WERI-Rb-1 (cell line): ENCODE results near the gene PIK3R3.

ENCODE experiments used
- DNase-seq: peaks from one replicate; pipeline ENCODE4 v3.0.0-alpha.2; 2020
- H3K27ac ChIP-seq: fragments of 250-450 bp; sonication (Bioruptor Pico); 2 replicates; pipeline ENCODE4 v1.5.1; 2020; ENCODE audit warnings: mild to moderate bottlenecking, moderate library complexity
- H3K27me3 ChIP-seq: fragments of 250-450 bp; sonication (Bioruptor Pico); 2 replicates; pipeline ENCODE4 v1.5.1; 2021; ENCODE audit warnings: mild to moderate bottlenecking, low read depth, moderate library complexity; ENCODE audit not compliant: insufficient read depth, severe bottlenecking
- H3K36me3 ChIP-seq: fragments of 250-450 bp; sonication (Bioruptor Pico); 2 replicates; pipeline ENCODE4 v1.5.1; 2020; ENCODE audit warnings: mild to moderate bottlenecking, moderate library complexity
- H3K4me3 ChIP-seq: 2 replicates; pipeline ENCODE4 v1.5.1; 2011; ENCODE audit warnings: low read depth, mild to moderate bottlenecking, control low read depth, low read length
- H3K9me3 ChIP-seq: fragments of 250-450 bp; sonication (Bioruptor Pico); 2 replicates; pipeline ENCODE4 v1.5.1; 2021; ENCODE audit warnings: mild to moderate bottlenecking, moderate library complexity; ENCODE audit not compliant: severe bottlenecking
- TF ChIP-seq, protein P1 (sequence below): IDR thresholded peaks from 2 replicates; pipeline ENCODE4 v1.5.1; 2011; ENCODE audit warnings: low read depth, mild to moderate bottlenecking, control low read depth, inconsistent platforms, low read length

Gene PIK3R3

DNA sequence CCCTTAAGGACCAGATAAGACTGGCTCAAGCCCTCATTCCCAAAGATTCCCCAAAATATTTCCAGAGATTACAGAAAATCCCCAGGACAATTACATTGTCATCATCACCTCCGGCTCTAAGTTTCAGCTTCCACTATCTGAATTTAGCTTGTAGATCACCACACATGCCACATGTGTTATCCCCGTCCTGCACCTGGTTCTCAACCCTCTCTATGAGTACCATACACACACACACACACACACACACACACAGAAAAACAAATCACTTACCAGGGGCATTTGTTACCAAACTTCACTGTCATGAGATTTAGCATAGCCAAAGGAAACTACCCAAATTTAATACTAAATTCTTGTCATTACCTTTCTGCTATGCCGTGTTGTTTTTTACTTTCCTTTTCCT, 27.1 kb upstream of the PIK3R3 start:
- H3K4me3 ChIP-seq: no peak overlapping the region
- H3K27me3 ChIP-seq: no peaks in the 10 kb centered on the region
- H3K9me3 ChIP-seq: no peaks in the 10 kb centered on the region
- H3K27ac ChIP-seq: no peak overlapping the region
- TF ChIP-seq, protein P1, sequence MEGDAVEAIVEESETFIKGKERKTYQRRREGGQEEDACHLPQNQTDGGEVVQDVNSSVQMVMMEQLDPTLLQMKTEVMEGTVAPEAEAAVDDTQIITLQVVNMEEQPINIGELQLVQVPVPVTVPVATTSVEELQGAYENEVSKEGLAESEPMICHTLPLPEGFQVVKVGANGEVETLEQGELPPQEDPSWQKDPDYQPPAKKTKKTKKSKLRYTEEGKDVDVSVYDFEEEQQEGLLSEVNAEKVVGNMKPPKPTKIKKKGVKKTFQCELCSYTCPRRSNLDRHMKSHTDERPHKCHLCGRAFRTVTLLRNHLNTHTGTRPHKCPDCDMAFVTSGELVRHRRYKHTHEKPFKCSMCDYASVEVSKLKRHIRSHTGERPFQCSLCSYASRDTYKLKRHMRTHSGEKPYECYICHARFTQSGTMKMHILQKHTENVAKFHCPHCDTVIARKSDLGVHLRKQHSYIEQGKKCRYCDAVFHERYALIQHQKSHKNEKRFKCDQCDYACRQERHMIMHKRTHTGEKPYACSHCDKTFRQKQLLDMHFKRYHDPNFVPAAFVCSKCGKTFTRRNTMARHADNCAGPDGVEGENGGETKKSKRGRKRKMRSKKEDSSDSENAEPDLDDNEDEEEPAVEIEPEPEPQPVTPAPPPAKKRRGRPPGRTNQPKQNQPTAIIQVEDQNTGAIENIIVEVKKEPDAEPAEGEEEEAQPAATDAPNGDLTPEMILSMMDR: no peak
- no peaks in the 10 kb centered on the region for H3K36me3 ChIP-seq
- DNase-seq: no peak

DNA sequence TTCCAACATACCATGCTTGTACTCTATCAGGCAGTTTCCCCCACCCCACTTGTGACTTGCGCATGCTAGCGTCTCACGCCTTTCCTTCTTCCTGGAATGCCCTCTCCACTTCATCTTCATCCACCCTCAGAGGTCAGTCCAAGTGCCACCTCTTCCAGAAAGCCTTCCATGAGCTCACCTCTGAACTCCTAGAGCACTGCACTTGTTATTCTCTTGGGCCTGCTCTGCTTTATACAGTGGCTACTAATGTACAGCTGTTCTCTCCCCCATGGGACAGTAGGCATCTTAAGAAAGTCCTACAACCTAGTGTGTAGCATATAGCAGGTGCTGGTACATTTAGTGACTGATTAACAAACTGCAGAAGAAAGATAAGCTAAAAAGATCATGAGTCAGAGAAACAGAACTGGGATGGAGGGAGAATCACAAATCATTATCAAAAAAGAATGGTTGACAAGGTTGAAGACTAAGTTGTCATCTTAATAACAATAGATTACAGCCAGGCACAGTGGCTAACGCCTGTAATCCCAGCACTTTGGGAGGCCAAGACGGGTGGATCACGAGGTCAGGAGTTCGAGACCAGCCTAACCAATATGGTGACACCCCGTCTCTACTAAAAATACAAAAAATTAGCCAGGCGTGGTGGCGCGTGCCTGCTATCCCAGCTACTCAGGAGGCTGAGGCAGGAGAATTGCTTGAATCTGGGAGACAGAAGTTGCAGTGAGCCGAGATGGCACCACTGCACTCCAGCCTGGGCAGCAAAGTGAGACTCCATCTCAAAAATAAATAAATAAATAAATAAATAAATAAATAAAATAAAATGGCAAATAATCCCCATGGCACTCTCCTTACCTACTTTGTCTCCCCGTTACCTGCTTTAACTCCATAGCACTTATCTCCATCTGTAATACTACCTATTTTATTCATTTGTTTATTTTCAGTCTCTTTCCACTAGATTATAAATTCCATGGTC, 26.2 kb upstream of the PIK3R3 start:
- no peak overlapping the region for H3K4me3 ChIP-seq
- no peaks in the 10 kb centered on the region for H3K36me3 ChIP-seq
- H3K27ac ChIP-seq: no peak overlapping the region
- H3K27me3 ChIP-seq: no peaks in the 10 kb centered on the region
- TF ChIP-seq, protein P1: no peak
- no peaks in the 10 kb centered on the region for H3K9me3 ChIP-seq
- no peak for DNase-seq

DNA sequence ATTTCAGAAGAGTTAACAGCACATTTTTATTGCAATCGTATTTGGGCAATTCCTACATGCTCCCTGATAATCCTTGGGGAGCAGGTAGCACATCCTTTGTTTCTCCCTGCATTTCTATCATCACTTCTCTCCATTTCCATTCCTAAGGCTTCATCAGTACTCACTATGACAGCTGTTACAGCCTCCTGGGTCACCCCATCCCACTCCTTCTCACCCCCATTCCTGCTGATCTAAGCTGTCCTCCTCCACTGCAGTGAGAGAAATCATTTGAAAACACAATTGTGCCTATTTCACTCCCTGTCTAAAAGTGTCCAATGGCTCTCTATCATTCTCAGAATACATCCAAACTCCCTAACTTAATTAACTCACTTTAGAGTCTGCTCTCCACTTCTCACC, 25.5 kb upstream of the PIK3R3 start:
- Histone ChIP-seq H3K27ac (no peak overlapping the region), H3K27me3 (no peaks in the 10 kb centered on the region), H3K36me3 (no peaks in the 10 kb centered on the region), H3K9me3 (no peaks in the 10 kb centered on the region), H3K4me3 (no peak overlapping the region)
- DNase-seq: no peak
- TF ChIP-seq, protein P1: no peak

DNA sequence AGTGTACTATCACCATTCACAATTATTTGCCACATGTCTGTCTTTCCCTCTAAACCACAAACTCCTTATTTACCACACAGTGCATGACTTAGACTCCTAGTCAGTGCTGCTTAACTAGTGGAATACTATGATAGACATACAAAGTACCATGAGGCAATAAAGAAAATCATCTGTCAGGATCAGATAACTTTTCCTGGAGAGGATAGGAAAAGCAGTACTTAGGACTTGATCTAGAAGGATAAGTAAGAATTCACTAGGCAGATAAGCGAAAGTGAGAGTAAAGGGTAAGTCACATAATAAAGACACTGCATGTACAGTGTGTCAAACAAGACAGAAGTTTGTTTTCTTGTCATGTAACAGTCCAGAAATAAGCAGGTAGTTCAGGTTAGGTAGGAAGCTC, 21.3 kb upstream of the PIK3R3 start:
- TF ChIP-seq, protein P1: no peak
- no peaks in the 10 kb centered on the region for H3K9me3 ChIP-seq
- no peak for DNase-seq
- no peaks in the 10 kb centered on the region for H3K27me3 ChIP-seq
- no peak overlapping the region for H3K27ac ChIP-seq
- H3K4me3 ChIP-seq: no peak overlapping the region
- no peaks in the 10 kb centered on the region for H3K36me3 ChIP-seq

DNA sequence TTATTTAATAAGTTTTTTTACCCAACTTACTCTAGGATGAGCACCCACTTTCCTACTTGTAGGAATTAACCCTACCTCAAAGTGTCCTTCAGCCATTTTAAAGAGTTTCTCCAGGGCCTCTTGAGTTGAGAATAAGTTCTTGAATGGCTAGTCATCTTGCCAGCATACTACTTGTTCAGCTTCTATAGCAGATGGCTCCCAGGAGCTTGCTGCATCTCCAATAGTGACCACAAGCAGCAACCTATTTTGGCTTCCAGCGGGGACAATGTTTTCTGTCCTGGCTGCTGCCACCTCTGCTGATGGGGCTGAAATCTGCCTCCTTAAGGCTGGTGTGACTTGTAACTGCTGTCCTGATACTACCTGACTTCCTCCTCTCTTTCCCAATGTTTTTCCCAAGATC, 20.8 kb upstream of the PIK3R3 start:
- no peak for DNase-seq
- H3K27me3 ChIP-seq: no peaks in the 10 kb centered on the region
- H3K36me3 ChIP-seq: no peaks in the 10 kb centered on the region
- H3K9me3 ChIP-seq: no peaks in the 10 kb centered on the region
- H3K4me3 ChIP-seq: no peak overlapping the region
- TF ChIP-seq, protein P1: no peak
- no peak overlapping the region for H3K27ac ChIP-seq
